Measurements from ENCODE around the gene ARHGAP10.

The ARHGAP10 gene

GRCh38 chr4:148054275-148054674 is 322.4 kb downstream of the ARHGAP10 start:
- H3K4me3 ChIP-seq (ENCODE audit: low read depth, low read length) = no peak overlapping the region
- TF ChIP-seq CTCF (IDR thresholded peaks at IDR 0.05; ENCODE audit: borderline replicate concordance, insufficient read depth, low read depth, low read length) = no peak

- TF ChIP-seq CTCF (IDR thresholded peaks at IDR 0.05; ENCODE audit: borderline replicate concordance, insufficient read depth, low read depth, low read length) = no peak
- no peak overlapping the region for H3K4me3 ChIP-seq (ENCODE audit: low read depth, low read length)
These were observed 324.0 kb downstream of the ARHGAP10 start for GRCh38 chr4:148055844-148056243.

GRCh38 chr4:148056879-148057278 is 325.0 kb downstream of the ARHGAP10 start:
- H3K4me3 ChIP-seq (ENCODE audit: low read depth, low read length) = no peak overlapping the region
- TF ChIP-seq CTCF (IDR thresholded peaks at IDR 0.05; ENCODE audit: borderline replicate concordance, insufficient read depth, low read depth, low read length) = peak; percentile 76

GRCh38 chr4:148057516-148057915 is 325.6 kb downstream of the ARHGAP10 start:
- no peak for TF ChIP-seq CTCF (IDR thresholded peaks at IDR 0.05; ENCODE audit: borderline replicate concordance, insufficient read depth, low read depth, low read length)
- no peak overlapping the region for H3K4me3 ChIP-seq (ENCODE audit: low read depth, low read length)

GRCh38 chr4:148057984-148058859 is 326.3 kb downstream of the ARHGAP10 start:
- no peak for TF ChIP-seq CTCF (IDR thresholded peaks at IDR 0.05; ENCODE audit: borderline replicate concordance, insufficient read depth, low read depth, low read length)
- H3K4me3 ChIP-seq (ENCODE audit: low read depth, low read length) = no peak overlapping the region

- TF ChIP-seq CTCF (IDR thresholded peaks at IDR 0.05; ENCODE audit: borderline replicate concordance, insufficient read depth, low read depth, low read length) = no peak
These were observed 327.8 kb downstream of the ARHGAP10 start for GRCh38 chr4:148059617-148060180.

More at GRCh38 chr4:148059617-148060180, 327.8 kb downstream of the ARHGAP10 start:
- no peak overlapping the region for H3K4me3 ChIP-seq (ENCODE audit: low read depth, low read length)

Data from GM12875 (cell line).